Fibroblast of pulmonary artery (primary cell): ENCODE results near the gene NETO2.

Source experiments
- DNase-seq: peaks from one replicate; pipeline ENCODE4 v3.0.0-alpha.2; 2010; ENCODE audit warnings: low read depth
- H3K4me3 ChIP-seq: replicated peaks from 2 replicates; pipeline ENCODE4 v1.5.1; 2011; ENCODE audit warnings: low read depth, mild to moderate bottlenecking, control low read depth, low read length, moderate library complexity
- CTCF ChIP-seq: IDR thresholded peaks from 2 replicates; pipeline ENCODE4 v1.5.1; 2011; ENCODE audit warnings: mild to moderate bottlenecking, control low read depth, low read length, inconsistent platforms; ENCODE audit errors: missing control alignments

NETO2 gene

GRCh38 chr16:47034455-47034854 lies 109.3 kb downstream of the NETO2 start:
- H3K4me3 ChIP-seq, result no peak overlapping the region
- DNase-seq, result no peak
- no peak for TF ChIP-seq CTCF

- no peak for DNase-seq
- no peak for TF ChIP-seq CTCF
- no peak overlapping the region for H3K4me3 ChIP-seq
Measured at GRCh38 chr16:47033176-47033575, 110.6 kb downstream of the NETO2 start.

GRCh38 chr16:47029724-47030123 lies 114.0 kb downstream of the NETO2 start:
- H3K4me3 ChIP-seq, result no peak overlapping the region
- no peak for DNase-seq
- no peak for TF ChIP-seq CTCF

GRCh38 chr16:47028767-47029377 lies 114.9 kb downstream of the NETO2 start:
- no peak for DNase-seq
- H3K4me3 ChIP-seq, result no peak overlapping the region
- TF ChIP-seq CTCF, result no peak
